GM19193 (cell line): ENCODE results near the gene SULF2.

Source experiments
- POLR2A ChIP-seq: IDR thresholded peaks from 4 replicates; pipeline ENCODE4 v1.6.1; 2011; ENCODE audit not compliant: insufficient read depth, insufficient read length; ENCODE audit errors: extremely low read depth

SULF2 gene

DNA sequence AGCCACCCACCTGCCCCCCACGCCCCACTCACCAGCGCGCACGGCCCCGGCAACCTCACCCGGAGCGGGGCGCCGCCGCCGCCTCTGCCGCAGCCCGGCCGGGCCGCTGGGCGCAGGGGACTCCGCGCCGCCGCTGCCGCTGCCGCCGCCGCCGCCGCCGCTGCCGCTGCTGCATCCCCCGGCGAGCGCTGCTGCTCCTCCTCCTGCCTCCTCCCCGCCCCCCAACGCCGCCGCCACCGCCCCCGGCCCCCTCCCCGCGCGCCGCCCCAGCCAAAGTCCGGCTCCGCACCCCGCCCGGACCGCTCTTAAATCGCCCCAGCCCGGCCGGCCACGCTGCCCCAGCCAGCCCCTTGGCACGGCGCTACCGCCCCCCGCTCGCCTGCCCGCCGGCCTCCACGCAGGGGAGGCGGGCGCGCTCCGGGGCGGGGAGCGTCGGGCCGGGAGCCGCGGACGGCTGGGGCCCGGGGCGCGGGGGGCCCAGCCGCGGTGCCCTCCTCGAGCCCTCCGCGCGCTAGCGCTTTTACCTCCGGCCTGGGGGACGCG is at the start of gene SULF2:
TSS of gene SULF2 (minus strand) at position 171 of the 543 bp plus-strand sequence. CDS start 28,118 bp downstream, outside the sequence.
- no peak for TF ChIP-seq POLR2A

DNA sequence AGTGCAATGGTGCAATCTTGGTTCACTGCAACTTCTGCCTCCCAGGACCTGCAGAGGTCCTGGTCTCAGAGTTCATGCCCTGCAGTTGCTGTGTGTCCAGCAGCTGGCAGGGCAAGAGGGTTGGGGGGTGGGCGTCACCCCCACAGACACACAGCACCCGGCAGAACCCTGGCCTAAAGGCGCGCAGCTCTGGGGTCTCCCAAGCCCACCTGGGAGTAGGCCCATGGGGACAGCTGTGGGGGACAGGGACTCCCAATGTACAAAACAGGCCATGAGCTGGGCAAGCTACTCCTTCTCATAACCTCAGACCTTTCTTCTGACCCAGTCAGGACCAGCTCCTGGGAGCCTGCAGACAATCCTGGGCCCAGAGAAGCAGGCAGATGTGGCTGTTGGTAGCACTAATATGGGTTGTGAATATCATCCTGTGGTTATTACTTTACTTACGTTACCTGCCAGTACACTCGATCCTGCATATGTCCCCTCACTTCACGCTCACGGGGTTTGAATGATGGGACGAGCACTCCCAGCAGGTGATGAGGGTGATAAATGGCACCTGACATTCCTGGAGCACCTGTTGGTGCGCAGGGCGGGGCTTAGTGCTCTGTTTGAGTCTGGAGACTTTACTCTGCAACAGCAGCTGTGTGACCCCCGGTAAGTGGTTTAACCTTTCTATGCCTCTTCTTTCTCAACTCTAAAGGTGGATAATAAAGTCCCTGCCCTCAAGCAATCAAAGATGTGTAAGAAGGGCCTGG is 39.9 kb upstream of the SULF2 start:
- no peak for TF ChIP-seq POLR2A

DNA sequence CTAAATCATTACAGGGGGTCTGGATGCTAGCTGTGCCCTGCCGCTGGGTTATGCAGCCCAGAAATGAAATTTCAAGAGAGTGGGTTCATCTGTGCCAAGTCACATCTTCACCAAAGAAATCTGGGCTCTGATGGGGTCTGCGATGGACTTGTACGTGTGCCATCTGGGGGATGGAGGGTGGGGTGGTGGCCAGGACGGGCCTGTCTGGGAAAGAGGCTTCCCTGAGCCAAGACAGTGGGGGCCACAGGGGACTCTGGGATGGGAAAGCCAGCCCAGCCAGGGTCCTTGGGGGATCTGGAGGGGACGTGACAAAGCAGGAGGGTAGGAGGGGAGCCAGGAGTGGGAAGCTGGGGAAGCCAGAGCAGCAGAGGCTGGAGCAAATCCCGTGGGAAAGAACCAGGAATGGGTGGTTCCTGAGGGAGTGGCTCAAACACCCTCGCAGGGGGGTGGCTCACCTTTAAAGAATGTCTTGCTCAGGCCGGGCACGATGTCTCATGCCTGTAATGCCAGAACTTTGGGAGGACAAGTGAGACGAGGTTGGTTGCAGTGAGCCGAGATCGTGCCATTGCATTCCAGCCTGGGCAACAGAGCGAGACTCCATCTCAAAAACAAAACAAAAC is 36.3 kb upstream of the SULF2 start:
- no peak for TF ChIP-seq POLR2A

DNA sequence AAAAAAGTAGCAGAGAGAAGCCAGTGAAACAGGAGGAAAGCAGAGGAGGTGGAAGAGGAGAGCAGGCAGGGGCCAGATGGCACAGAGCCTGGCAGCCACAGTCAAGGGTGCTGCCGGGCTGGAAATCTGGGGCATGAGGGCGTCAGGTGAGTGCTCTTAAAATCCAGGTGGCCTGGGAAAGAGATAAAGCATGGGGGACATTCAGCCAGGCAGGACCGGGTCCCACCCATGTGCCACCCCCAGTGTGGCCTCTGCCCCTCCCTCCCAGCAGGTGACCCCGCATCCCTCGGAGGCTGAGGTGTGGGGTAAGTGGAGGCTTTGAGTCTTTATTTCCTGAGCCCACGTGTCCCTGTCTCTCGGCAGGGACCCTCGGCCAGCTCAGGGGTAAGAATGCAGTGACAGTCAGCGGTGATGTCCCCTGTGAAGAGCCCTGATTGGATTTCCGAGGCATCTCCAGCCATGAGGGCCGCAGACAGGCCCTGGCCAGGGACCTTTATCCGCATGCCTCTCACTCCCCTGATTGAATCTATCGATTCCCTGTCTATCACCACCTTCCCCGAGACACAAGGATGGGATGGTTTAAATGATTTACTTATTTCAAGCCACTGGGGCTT is 33.8 kb upstream of the SULF2 start:
- TF ChIP-seq POLR2A: no peak

DNA sequence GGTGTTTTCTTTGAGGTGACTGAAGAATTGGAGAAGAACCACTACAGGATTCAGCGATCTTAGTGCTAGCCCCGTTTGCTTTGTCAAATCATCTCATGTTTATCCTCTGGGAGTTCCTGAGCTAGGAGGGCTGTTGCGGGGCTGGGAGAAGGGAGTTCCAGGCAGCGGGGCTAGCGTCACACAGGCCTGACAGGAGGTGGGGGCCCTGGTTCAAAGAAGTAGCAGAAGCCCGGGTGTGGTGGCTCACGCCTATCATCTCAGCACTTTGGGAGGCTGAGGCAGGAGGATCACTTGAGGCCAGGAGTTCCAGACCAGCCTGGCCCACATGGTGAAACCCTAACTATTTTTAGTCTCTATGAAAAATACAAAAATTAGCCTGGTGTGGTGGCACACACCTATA is 33.2 kb upstream of the SULF2 start:
- TF ChIP-seq POLR2A: no peak

DNA sequence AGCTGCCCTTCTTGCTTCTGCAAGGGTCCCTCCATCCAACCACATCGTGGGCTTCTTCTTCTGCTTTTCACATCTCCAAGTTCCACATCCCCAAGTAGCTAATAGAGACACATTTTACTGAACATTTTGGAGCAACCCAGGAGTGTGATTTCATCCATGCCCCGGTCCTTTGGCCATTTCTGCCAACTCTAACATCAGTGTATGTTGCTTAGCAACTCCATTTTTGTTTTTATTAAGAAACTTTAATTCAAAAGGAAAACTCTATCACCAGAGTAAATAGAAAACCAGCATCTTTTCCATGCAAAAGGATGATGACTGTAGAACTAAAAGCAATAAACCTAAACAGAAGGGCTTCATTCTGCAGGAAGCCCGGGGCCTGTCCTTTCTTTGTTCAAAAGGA is 32.7 kb upstream of the SULF2 start:
- TF ChIP-seq POLR2A: no peak

DNA sequence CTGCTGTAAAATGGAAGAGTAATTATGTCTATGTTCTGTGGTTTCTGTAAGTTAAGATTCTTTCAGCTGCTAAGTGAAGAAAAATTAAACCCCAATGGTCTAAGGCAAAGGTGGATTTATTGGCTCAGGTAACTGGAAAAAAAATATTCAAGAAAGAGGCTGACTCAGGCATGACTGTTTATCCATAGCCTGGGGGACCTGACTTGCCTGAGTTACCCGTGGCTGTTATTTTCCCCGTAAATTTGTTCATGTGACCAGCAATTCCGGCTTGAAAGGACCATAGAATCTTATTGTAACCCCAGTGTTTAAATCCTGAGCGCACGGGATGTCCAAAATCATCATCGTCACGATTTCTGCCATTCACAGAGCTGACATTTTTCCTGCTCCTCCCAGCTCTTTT is 32.3 kb upstream of the SULF2 start:
- no peak for TF ChIP-seq POLR2A

DNA sequence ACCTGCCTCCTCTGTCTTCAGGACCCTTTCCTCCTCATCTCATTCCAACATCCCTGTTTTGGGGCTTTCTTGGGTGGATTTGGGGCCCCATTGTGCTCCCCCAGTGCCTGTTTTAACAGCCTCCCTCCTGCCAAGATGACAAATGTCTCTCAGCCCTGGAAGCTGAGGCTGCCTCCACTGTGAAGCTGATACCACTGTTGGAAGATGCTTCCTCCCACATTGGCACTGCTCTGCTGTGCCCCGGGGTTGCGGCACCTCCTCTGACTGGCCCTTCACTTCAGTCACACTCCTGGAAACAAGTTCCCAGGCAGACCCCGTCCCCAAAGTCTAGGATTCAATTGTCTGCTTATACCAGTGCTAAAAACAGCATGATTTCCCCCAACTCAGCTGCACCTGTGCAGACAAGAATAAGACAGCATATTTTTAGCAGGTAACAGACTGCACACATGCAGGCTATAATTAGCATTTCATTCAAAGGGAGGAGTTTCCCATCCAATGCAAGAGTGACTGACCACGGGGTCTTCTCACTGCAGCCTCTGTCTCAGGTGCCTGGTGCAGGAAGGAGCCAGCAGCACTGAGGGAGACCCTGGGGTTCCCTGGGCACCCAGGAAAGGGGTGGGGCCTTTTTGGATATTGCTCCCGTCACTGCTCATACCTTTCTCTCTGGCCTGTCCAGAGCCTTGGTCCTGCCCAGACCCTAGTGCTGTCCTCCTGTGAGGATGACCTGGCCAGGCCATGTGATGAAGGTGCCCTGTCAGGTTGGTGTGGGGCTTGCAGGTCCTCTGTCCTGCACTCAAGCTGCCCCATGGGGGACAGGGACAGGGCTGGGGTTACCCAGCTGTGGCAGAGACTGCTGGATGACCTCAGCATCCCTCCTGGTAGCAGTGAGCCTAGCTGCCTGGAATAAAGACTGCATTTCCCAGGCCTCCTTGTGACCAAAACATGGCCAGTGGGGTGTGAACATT is 31.5 kb upstream of the SULF2 start:
- TF ChIP-seq POLR2A: no peak

DNA sequence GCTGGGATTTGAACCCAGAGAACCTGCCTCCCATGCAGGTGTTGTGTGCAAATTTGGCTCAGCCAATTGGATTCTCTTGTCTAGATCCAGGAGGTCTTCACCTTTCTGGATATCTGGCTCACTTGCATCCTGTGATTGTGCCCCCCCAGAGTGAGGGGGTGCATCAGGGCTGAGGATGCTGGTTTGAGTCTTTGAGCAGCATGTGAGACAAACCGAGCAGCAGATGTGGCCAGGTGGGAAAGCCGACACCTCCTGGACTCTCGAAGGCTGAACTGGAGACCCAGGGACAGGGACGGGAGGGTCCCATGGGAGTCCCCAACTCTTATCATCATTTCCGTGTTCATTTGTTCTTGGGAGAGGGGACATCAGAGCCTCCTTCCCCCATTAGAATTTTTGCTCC is 30.6 kb upstream of the SULF2 start:
- no peak for TF ChIP-seq POLR2A

DNA sequence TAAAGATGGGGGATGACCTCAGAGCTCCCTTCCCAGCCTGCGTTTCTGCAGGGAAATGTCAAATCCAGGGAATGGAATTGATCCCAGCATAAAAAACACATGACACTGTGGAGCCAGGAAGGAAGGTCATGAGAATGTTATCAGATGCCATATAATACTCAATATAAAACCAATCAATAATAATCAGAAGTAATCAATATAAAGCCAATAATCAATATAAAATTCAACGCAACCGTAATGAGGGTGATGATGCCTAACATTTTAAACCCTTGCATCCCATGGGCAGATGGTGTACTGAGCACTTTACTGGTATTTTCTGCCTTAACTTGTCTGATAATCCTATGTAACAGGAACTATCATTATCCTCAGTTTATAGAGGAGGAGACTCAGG is 30.1 kb upstream of the SULF2 start:
- no peak for TF ChIP-seq POLR2A

DNA sequence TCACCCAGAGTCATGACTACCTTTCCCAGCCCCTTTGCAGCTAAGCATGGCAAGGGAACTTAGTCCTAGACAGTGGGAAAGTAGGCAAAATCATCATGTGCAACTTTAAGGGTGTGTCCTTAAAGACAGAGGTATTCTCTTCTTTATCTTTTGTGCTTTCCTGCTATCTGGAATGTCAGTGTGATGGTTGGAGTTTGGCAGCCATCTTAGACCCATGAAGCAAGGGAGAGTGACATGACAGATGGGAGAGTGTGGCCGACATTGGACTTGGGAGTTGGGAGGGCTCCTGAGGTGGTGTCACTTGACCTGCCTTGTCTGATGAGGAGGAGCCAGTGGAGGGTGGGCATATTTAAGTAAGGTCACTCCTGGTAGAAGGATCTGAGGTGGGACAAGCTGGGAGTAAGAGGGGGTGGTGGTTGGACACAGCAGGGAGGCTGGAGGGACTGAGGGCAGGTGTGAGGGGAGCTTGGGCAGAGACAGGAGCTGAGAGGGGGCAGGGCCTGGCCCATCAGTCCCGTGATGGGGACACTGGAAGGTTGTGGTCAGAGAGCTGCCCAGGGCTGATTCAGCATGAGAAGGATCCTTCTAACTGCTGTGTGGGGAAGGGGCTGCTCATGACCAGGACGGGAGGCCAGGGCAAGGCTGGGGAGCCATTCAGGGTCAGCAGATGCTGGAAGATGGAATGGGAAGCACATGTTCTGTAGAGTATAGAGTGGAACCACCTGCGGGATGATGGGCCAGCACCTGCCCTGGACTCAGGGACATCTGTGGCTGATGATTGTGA is 29.5 kb upstream of the SULF2 start:
- no peak for TF ChIP-seq POLR2A

DNA sequence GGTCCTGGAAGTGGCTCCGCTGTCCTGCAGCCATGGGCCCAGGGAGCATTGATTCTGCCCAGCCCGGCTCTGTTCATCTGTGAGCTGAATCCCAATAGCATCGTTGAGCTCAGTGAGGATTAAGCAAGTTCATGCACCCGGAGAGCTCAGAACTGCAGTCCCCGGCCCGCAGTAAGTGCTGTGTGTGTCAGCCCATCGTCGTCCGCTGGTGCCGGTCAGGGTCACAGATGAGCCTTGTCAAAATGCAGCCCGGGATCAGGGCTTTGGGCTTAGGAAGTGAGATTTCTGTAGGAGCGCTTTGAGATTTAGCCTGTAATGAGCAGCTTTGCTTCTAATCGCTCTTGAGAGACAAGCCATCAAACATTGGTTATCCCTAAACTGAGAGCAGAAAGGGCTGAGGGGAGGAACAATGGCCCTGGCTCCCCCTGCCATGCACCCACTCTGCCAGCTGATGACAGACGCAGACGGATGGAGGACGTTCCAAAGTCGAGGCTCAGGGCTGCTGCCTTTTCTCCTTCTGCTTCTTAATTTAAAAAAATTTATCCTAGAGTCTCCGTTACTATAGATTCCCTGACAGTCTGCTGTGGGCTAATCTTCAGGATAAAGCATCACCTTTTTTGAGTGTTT is 25.6 kb upstream of the SULF2 start:
- TF ChIP-seq POLR2A: no peak

DNA sequence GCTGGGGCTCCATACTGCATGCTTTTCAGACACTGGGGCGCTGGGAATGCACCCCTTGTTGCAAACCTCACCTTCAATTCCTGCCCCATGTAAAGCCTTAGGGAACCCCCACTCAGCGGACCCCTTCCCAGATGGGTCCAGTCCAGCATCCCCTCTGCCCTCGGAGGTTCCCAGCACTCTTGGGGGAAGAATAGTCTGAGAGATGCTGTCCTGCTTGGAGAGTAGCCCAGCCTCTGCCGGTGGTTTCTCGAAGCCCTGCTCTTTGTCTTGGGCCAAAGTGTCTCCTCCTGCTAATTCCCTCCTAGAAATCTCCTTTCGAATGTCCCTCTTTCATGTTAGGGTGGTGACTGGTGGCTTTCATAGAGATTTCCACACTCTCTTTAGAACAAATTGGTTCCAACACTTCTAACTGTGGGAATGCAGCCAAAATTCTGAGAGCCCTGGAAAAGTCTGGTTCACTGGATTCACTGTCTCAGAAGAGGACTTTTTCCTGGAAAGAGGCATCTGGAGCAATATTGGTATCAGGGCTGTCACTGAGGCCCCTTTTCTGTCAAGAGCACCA is 24.9 kb upstream of the SULF2 start:
- no peak for TF ChIP-seq POLR2A
